ENCODE measurements around the gene FMN2. TPM values are rescaled to one million over a fixed set of nuclear protein-coding genes. Genes with fewer than 3 reads are reported as not detected.
"Not testable (repeated sequence)": the region's sequence is repeated elsewhere in the genome, so short reads cannot be mapped to it uniquely, and the experiment has no call there.

FMN2 gene
- total RNA-seq, 2 donors from 2014 or later = not detected

GRCh38 chr1:240314845-240315801 is 223.4 kb downstream of the FMN2 start:
- no peak overlapping the region for H3K27ac Mint-ChIP-seq
- DNase-seq (ENCODE audit: low spot score) (no peak), ATAC-seq (no peak)
- no peaks in the 10 kb centered on the region for H3K36me3 Mint-ChIP-seq
- peaks cover 6% of the 10 kb centered on the region for H3K9me3 Mint-ChIP-seq
- no peaks in the 10 kb centered on the region for H3K4me1 Mint-ChIP-seq (ENCODE audit: low read depth in 2 of 2)
- H3K27me3 Mint-ChIP-seq = no peaks in the 10 kb centered on the region
- H3K4me3 Mint-ChIP-seq = no peak overlapping the region

- H3K36me3 Mint-ChIP-seq = peaks cover 5% of the 10 kb centered on the region
- peaks cover 0 to 4% of the 10 kb centered on the region in 2 donors for H3K27me3 Mint-ChIP-seq
- H3K27ac Mint-ChIP-seq = no peak overlapping the region
- no peak for DNase-seq (ENCODE audit: low spot score)
- no peak overlapping the region for H3K4me3 Mint-ChIP-seq
- H3K9me3 Mint-ChIP-seq = peaks cover 8% of the 10 kb centered on the region
- H3K4me1 Mint-ChIP-seq (ENCODE audit: low read depth in 2 of 2) = no peaks in the 10 kb centered on the region
- no peak for ATAC-seq
Observed at GRCh38 chr1:240319998-240320397, 228.3 kb downstream of the FMN2 start.

DNA sequence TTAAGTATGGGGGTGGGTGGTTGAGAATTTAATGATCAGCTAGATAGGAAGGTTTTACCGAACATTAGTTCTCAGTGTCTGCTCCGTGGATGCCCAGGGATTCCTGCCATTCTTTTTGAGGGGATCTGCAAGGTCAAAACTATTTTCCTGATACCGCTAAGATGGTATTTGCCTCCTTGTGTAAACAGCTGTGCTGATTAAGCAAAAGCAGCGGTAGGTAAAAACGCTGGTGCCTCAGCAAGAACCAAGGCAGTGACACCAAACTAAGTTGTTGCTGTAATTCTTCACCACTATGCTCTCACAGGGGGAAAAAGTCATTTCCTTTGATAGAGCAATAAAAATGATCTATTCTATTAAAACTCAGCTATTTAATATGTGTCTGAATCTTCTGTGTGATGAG is 229.0 kb downstream of the FMN2 start:
- H3K9me3 Mint-ChIP-seq = peaks cover 8% of the 10 kb centered on the region
- no peak overlapping the region for H3K4me3 Mint-ChIP-seq
- no peaks in the 10 kb centered on the region for H3K4me1 Mint-ChIP-seq (ENCODE audit: low read depth in 2 of 2)
- H3K27me3 Mint-ChIP-seq = peaks cover 0 to 4% of the 10 kb centered on the region in 2 donors
- no peak for ATAC-seq
- no peak overlapping the region for H3K27ac Mint-ChIP-seq
- H3K36me3 Mint-ChIP-seq = peaks cover 5% of the 10 kb centered on the region
- DNase-seq (ENCODE audit: low spot score) = no peak

DNA sequence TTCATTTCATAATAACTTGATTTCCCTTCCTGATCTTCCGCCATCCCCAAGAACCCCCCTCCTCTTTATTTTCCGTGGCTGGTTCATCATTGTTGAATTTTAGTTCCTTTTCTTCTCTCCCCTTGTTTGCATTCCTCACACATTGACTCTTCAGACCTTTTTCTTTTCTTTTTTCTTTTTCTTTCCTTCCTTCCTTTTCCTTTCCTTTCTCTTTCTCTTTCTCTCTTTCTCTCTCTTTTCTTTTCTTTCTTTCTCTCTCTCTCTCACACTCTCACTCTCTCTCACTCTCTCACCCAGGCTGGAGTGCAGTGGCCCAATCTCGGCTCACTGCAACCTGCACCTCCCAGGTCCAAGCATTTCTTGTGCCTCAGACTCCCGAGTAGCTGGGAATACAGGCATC is 231.3 kb downstream of the FMN2 start:
- Mint-ChIP-seq H3K4me3 (no peak overlapping the region), H3K4me1 (ENCODE audit: low read depth in 2 of 2) (no peaks in the 10 kb centered on the region), H3K27ac (no peak overlapping the region), H3K27me3 (peaks cover 0 to 4% of the 10 kb centered on the region in 2 donors), H3K36me3 (peaks cover 5% of the 10 kb centered on the region), H3K9me3 (peaks cover 8% of the 10 kb centered on the region)
- DNase-seq (ENCODE audit: low spot score) (no peak), ATAC-seq (no peak)

GRCh38 chr1:240328382-240328781 is 236.7 kb downstream of the FMN2 start:
- not testable (repeated sequence) for ATAC-seq; H3K36me3 Mint-ChIP-seq; H3K4me3 Mint-ChIP-seq; H3K27ac Mint-ChIP-seq; DNase-seq (ENCODE audit: low spot score); H3K4me1 Mint-ChIP-seq (ENCODE audit: low read depth in 2 of 2); H3K27me3 Mint-ChIP-seq; H3K9me3 Mint-ChIP-seq

- DNase-seq (ENCODE audit: low spot score) = no peak
- Mint-ChIP-seq H3K27ac (no peak overlapping the region), H3K27me3 (no peaks in the 10 kb centered on the region)
Observed at GRCh38 chr1:240329443-240329842, 237.8 kb downstream of the FMN2 start.

GRCh38 chr1:240332672-240333071 is 241.0 kb downstream of the FMN2 start:
- no peaks in the 10 kb centered on the region for H3K27me3 Mint-ChIP-seq
- no peak overlapping the region for H3K4me3 Mint-ChIP-seq
- no peaks in the 10 kb centered on the region for H3K4me1 Mint-ChIP-seq (ENCODE audit: low read depth in 2 of 2)
- DNase-seq (ENCODE audit: low spot score) = no peak
- no peak for ATAC-seq
- no peaks in the 10 kb centered on the region for H3K9me3 Mint-ChIP-seq
- no peaks in the 10 kb centered on the region for H3K36me3 Mint-ChIP-seq
- no peak overlapping the region for H3K27ac Mint-ChIP-seq

More at GRCh38 chr1:240329443-240329842, 237.8 kb downstream of the FMN2 start:
- Mint-ChIP-seq H3K9me3 (no peaks in the 10 kb centered on the region), H3K4me1 (ENCODE audit: low read depth in 2 of 2) (no peaks in the 10 kb centered on the region), H3K36me3 (no peaks in the 10 kb centered on the region), H3K4me3 (no peak overlapping the region)
- ATAC-seq = no peak

DNA sequence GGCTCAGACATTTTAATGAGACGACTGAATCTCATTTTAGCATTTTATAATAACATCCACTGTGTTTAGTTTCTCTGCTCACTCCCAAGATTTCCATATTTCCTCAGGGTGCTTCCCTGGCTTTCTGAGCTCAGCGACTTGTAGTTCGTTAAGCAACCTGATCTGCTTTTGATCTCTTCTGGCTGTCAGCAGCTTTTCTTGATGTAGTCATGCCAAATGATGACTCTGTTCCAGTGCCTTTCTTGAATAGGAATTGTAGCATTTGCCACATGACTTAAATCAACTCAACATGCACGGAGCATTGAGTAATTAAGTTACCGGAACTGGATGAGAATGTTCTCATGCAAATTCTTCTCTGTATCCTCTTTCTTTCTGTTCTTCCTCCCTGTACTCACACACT is 246.1 kb downstream of the FMN2 start:
- no peak for ATAC-seq
- DNase-seq (ENCODE audit: low spot score) = no peak
- Mint-ChIP-seq H3K4me1 (ENCODE audit: low read depth in 2 of 2) (no peaks in the 10 kb centered on the region), H3K27me3 (peaks cover 0 to 3% of the 10 kb centered on the region in 2 donors), H3K9me3 (no peaks in the 10 kb centered on the region), H3K36me3 (no peaks in the 10 kb centered on the region), H3K27ac (no peak overlapping the region), H3K4me3 (no peak overlapping the region)

- peaks cover 3% of the 10 kb centered on the region for H3K9me3 Mint-ChIP-seq
- no peaks in the 10 kb centered on the region for H3K36me3 Mint-ChIP-seq
- no peak overlapping the region for H3K27ac Mint-ChIP-seq
- DNase-seq (ENCODE audit: low spot score) (no peak), ATAC-seq (no peak)
- H3K4me3 Mint-ChIP-seq = no peak overlapping the region
- peaks cover 5 to 6% of the 10 kb centered on the region in 2 donors for H3K27me3 Mint-ChIP-seq
- H3K4me1 Mint-ChIP-seq (ENCODE audit: low read depth in 2 of 2) = no peaks in the 10 kb centered on the region
Observed at GRCh38 chr1:240338837-240339236, 247.2 kb downstream of the FMN2 start.

GRCh38 chr1:240341365-240342250 is 249.9 kb downstream of the FMN2 start:
- ATAC-seq = no peak
- H3K9me3 Mint-ChIP-seq = peaks cover 3% of the 10 kb centered on the region
- no peak for DNase-seq (ENCODE audit: low spot score)
- no peaks in the 10 kb centered on the region for H3K36me3 Mint-ChIP-seq
- H3K27me3 Mint-ChIP-seq = peaks cover 5 to 6% of the 10 kb centered on the region in 2 donors
- no peak overlapping the region for H3K4me3 Mint-ChIP-seq
- H3K27ac Mint-ChIP-seq = no peak overlapping the region
- H3K4me1 Mint-ChIP-seq (ENCODE audit: low read depth in 2 of 2) = no peaks in the 10 kb centered on the region

GRCh38 chr1:240342251-240342625 is 250.6 kb downstream of the FMN2 start:
- ATAC-seq (no peak), DNase-seq (ENCODE audit: low spot score) (no peak)
- Mint-ChIP-seq H3K4me1 (ENCODE audit: low read depth in 2 of 2) (no peaks in the 10 kb centered on the region), H3K9me3 (peaks cover 3% of the 10 kb centered on the region), H3K36me3 (no peaks in the 10 kb centered on the region), H3K4me3 (no peak overlapping the region), H3K27me3 (peaks cover 5 to 6% of the 10 kb centered on the region in 2 donors), H3K27ac (no peak overlapping the region)

- DNase-seq (ENCODE audit: low spot score) = no peak
- peaks cover 6% of the 10 kb centered on the region for H3K9me3 Mint-ChIP-seq
- H3K27me3 Mint-ChIP-seq = peaks cover 5 to 6% of the 10 kb centered on the region in 2 donors
- H3K36me3 Mint-ChIP-seq = no peaks in the 10 kb centered on the region
- H3K4me1 Mint-ChIP-seq (ENCODE audit: low read depth in 2 of 2) = no peaks in the 10 kb centered on the region
- H3K4me3 Mint-ChIP-seq = no peak overlapping the region
- H3K27ac Mint-ChIP-seq = no peak overlapping the region
- ATAC-seq = no peak
Observed at GRCh38 chr1:240343045-240343444, 251.4 kb downstream of the FMN2 start.

- ATAC-seq = no peak
- H3K4me1 Mint-ChIP-seq (ENCODE audit: low read depth in 2 of 2) = no peaks in the 10 kb centered on the region
Observed at GRCh38 chr1:240343966-240344365, 252.3 kb downstream of the FMN2 start.

GRCh38 chr1:240344918-240345317 is 253.2 kb downstream of the FMN2 start:
- DNase-seq (ENCODE audit: low spot score) = no peak
- H3K27ac Mint-ChIP-seq = no peak overlapping the region
- peaks cover 5 to 6% of the 10 kb centered on the region in 2 donors for H3K27me3 Mint-ChIP-seq
- H3K4me1 Mint-ChIP-seq (ENCODE audit: low read depth in 2 of 2) = no peaks in the 10 kb centered on the region
- no peaks in the 10 kb centered on the region for H3K36me3 Mint-ChIP-seq
- H3K9me3 Mint-ChIP-seq = peaks cover 6% of the 10 kb centered on the region
- no peak for ATAC-seq
- no peak overlapping the region for H3K4me3 Mint-ChIP-seq

More at GRCh38 chr1:240343966-240344365, 252.3 kb downstream of the FMN2 start:
- no peak overlapping the region for H3K4me3 Mint-ChIP-seq
- H3K27ac Mint-ChIP-seq = no peak overlapping the region
- peaks cover 5 to 6% of the 10 kb centered on the region in 2 donors for H3K27me3 Mint-ChIP-seq
- peaks cover 6% of the 10 kb centered on the region for H3K9me3 Mint-ChIP-seq
- no peak for DNase-seq (ENCODE audit: low spot score)
- H3K36me3 Mint-ChIP-seq = no peaks in the 10 kb centered on the region
